GM12878 (cell line): ENCODE data around the gene SEMA4D.

ENCODE experiments used
- CTCF ChIP-seq, 3 experiments: IDR thresholded peaks in 2 of 3; conservative IDR thresholded peaks in 1 of 3; 2 replicates each; pipeline ENCODE4 v1.5.1; 2011; ENCODE audit warnings: low read depth in 3 of 3, low read length in 3 of 3, mild to moderate bottlenecking in 3 of 3, control low read depth in 2 of 3, moderate library complexity in 2 of 3, inconsistent platforms in 1 of 3, mixed read lengths in 1 of 3; ENCODE audit not compliant: control insufficient read depth in 2 of 3, insufficient read depth in 1 of 3; ENCODE audit errors: extremely low read depth in 1 of 3
- FOXM1 ChIP-seq: IDR thresholded peaks from 2 replicates; pipeline ENCODE4 v1.6.1; 2012; ENCODE audit warnings: low read depth, mild to moderate bottlenecking, inconsistent platforms, low read length, moderate library complexity
- HDAC6 ChIP-seq: fragments of 200-600 bp; sonication (generic); IDR thresholded peaks from one replicate; pipeline ENCODE4 v1.8.0; 2017; ENCODE audit warnings: antibody characterized with exemption; ENCODE audit not compliant: unreplicated experiment
- NR2C2 ChIP-seq: IDR thresholded peaks from 2 replicates; pipeline ENCODE4 v1.6.1; 2011; ENCODE audit warnings: borderline replicate concordance, low read depth; ENCODE audit not compliant: control insufficient read depth, insufficient read length
- POLR2AphosphoS5 ChIP-seq: IDR thresholded peaks from 2 replicates; pipeline ENCODE4 v1.6.1; 2011; ENCODE audit warnings: mild to moderate bottlenecking, low read length, inconsistent platforms
- SIX5 ChIP-seq: IDR thresholded peaks from 2 replicates; pipeline ENCODE4 v1.6.1; 2011; ENCODE audit warnings: mild to moderate bottlenecking, low read depth, low read length, moderate library complexity; ENCODE audit not compliant: severe bottlenecking
- SP1 ChIP-seq: IDR thresholded peaks from one replicate; pipeline ENCODE4 v1.6.1; 2011; ENCODE audit warnings: low read depth, low read length
- SPI1 ChIP-seq: IDR thresholded peaks from 2 replicates; pipeline ENCODE4 v1.6.1; 2011; ENCODE audit warnings: low read depth, mild to moderate bottlenecking, low read length, moderate library complexity, borderline replicate concordance; ENCODE audit not compliant: insufficient read depth
- ZNF274 ChIP-seq: IDR thresholded peaks from one replicate; pipeline ENCODE4 v1.8.0; 2011; ENCODE audit not compliant: insufficient read length, insufficient read depth
- TF ChIP-seq, protein P1 (sequence below): fragments of 450-650 bp; formaldehyde crosslinking; IDR thresholded peaks from 2 replicates; pipeline ENCODE4 v1.5.0; 2022; ENCODE audit warnings: mild to moderate bottlenecking, missing genetic modification characterization
- TF ChIP-seq, protein P2 (sequence below): fragments of 450-650 bp; IDR thresholded peaks from 2 replicates; pipeline ENCODE4 v1.6.1; 2017; ENCODE audit warnings: antibody characterized with exemption, mild to moderate bottlenecking, moderate library complexity

DNA sequence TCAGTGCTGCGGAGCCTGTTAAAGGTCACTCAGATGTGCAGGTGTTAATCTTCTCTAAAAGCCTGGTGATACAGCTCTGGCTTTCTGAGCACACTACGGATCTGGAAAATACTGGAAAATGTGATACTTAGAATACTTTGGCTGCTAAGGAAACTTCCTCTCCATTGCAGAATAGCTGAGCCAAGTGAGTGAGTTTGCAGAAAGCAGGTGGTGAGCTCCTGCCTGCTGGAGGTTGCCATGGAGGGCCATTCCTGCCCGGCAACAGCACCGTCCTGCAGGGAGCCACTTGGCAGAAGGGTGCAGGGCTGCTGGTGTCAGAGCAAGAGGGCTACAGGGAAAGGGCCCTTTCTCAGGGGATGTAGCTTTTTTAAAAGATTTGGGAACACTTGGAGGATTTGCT lies 138.9 kb downstream of the SEMA4D start:
- TF ChIP-seq CTCF (IDR thresholded peaks at IDR 0.05 in 2 of 3, conservative IDR thresholded peaks at IDR 0.05 in 1 of 3; ENCODE audit: control insufficient read depth in 2 of 3, extremely low read depth in 1 of 3, insufficient read depth in 1 of 3, low read depth in 3 of 3, low read length in 3 of 3), result no peak
- no peak for TF ChIP-seq ZNF274
- no peak for TF ChIP-seq FOXM1
- no peak for TF ChIP-seq SP1
- no peak for TF ChIP-seq POLR2AphosphoS5
- TF ChIP-seq HDAC6, result no peak
- TF ChIP-seq, protein P1, sequence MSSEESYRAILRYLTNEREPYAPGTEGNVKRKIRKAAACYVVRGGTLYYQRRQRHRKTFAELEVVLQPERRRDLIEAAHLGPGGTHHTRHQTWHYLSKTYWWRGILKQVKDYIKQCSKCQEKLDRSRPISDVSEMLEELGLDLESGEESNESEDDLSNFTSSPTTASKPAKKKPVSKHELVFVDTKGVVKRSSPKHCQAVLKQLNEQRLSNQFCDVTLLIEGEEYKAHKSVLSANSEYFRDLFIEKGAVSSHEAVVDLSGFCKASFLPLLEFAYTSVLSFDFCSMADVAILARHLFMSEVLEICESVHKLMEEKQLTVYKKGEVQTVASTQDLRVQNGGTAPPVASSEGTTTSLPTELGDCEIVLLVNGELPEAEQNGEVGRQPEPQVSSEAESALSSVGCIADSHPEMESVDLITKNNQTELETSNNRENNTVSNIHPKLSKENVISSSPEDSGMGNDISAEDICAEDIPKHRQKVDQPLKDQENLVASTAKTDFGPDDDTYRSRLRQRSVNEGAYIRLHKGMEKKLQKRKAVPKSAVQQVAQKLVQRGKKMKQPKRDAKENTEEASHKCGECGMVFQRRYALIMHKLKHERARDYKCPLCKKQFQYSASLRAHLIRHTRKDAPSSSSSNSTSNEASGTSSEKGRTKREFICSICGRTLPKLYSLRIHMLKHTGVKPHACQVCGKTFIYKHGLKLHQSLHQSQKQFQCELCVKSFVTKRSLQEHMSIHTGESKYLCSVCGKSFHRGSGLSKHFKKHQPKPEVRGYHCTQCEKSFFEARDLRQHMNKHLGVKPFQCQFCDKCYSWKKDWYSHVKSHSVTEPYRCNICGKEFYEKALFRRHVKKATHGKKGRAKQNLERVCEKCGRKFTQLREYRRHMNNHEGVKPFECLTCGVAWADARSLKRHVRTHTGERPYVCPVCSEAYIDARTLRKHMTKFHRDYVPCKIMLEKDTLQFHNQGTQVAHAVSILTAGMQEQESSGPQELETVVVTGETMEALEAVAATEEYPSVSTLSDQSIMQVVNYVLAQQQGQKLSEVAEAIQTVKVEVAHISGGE (CRISPR knock-in tag), result no peak
- TF ChIP-seq, protein P2, sequence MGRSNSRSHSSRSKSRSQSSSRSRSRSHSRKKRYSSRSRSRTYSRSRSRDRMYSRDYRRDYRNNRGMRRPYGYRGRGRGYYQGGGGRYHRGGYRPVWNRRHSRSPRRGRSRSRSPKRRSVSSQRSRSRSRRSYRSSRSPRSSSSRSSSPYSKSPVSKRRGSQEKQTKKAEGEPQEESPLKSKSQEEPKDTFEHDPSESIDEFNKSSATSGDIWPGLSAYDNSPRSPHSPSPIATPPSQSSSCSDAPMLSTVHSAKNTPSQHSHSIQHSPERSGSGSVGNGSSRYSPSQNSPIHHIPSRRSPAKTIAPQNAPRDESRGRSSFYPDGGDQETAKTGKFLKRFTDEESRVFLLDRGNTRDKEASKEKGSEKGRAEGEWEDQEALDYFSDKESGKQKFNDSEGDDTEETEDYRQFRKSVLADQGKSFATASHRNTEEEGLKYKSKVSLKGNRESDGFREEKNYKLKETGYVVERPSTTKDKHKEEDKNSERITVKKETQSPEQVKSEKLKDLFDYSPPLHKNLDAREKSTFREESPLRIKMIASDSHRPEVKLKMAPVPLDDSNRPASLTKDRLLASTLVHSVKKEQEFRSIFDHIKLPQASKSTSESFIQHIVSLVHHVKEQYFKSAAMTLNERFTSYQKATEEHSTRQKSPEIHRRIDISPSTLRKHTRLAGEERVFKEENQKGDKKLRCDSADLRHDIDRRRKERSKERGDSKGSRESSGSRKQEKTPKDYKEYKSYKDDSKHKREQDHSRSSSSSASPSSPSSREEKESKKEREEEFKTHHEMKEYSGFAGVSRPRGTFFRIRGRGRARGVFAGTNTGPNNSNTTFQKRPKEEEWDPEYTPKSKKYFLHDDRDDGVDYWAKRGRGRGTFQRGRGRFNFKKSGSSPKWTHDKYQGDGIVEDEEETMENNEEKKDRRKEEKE, result no peak
- no peak for TF ChIP-seq SIX5
- no peak for TF ChIP-seq SPI1
- TF ChIP-seq NR2C2, result no peak
